Measurements from ENCODE around the gene MST1.

DNA sequence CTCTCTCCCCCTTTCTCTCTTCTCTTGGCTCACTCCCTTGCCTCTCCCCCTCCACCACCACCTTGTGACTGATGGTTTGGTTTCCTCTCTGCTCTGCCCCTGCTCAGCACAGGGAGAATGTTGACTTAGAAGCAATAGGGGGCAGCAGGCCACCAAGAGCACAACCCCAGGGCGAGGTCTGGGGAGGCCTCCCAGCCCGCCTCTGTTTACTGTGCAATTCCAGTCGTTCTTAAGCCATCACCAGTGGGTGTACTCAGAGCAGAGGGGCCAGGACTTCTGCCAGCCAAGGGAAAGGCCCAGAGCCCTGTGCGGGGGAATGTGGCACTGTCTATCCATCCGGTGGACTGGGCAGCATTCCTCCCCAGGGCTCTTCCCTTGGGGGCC, 20.9 kb downstream of the MST1 start:
- TF ChIP-seq NFRKB (IDR thresholded peaks at IDR 0.05) = no peak
- no peak for TF ChIP-seq FOXM1 (IDR thresholded peaks at IDR 0.05; ENCODE audit: borderline replicate concordance)
- TF ChIP-seq BHLHE40 (IDR thresholded peaks at IDR 0.05; ENCODE audit: borderline replicate concordance) = no peak
- TF ChIP-seq L3MBTL2 (conservative IDR thresholded peaks at IDR 0.05) = no peak
- no peak for TF ChIP-seq HDGF (IDR thresholded peaks at IDR 0.05; ENCODE audit: borderline replicate concordance)
- TF ChIP-seq SUZ12 (IDR thresholded peaks at IDR 0.05) = no peak
- TF ChIP-seq FOXK2 (IDR thresholded peaks at IDR 0.05) = no peak
- TF ChIP-seq ARNT (IDR thresholded peaks at IDR 0.05) = no peak
- no peak for TF ChIP-seq SP1 (IDR thresholded peaks at IDR 0.05)
- TF ChIP-seq PKNOX1 (IDR thresholded peaks at IDR 0.05) = no peak
- no peak for TF ChIP-seq TARDBP (IDR thresholded peaks at IDR 0.05)
- no peak for TF ChIP-seq FOXA1 (IDR thresholded peaks at IDR 0.05)
- no peak for TF ChIP-seq LEF1 (IDR thresholded peaks at IDR 0.05; ENCODE audit: borderline replicate concordance)

All from HEK293T (cell line).